ENCODE measurements around the gene IPPK. TPM values are rescaled to one million over a fixed set of nuclear protein-coding genes. Genes with fewer than 3 reads are reported as not detected.

Gene IPPK
- total RNA-seq, 2 experiments from 2014 or later: 12.5 to 15.8 TPM

- TF ChIP-seq, protein P1, sequence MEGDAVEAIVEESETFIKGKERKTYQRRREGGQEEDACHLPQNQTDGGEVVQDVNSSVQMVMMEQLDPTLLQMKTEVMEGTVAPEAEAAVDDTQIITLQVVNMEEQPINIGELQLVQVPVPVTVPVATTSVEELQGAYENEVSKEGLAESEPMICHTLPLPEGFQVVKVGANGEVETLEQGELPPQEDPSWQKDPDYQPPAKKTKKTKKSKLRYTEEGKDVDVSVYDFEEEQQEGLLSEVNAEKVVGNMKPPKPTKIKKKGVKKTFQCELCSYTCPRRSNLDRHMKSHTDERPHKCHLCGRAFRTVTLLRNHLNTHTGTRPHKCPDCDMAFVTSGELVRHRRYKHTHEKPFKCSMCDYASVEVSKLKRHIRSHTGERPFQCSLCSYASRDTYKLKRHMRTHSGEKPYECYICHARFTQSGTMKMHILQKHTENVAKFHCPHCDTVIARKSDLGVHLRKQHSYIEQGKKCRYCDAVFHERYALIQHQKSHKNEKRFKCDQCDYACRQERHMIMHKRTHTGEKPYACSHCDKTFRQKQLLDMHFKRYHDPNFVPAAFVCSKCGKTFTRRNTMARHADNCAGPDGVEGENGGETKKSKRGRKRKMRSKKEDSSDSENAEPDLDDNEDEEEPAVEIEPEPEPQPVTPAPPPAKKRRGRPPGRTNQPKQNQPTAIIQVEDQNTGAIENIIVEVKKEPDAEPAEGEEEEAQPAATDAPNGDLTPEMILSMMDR (IDR thresholded peaks at IDR 0.05): no peak
- Mint-ChIP-seq H3K9me3 (no peaks in the 10 kb centered on the region), H3K27me3 (no peaks in the 10 kb centered on the region), H3K36me3 (ENCODE audit: low read depth) (peaks cover 45% of the 10 kb centered on the region), H3K27ac (no peak overlapping the region), H3K4me1 (ENCODE audit: low read depth) (peaks cover 2% of the 10 kb centered on the region), H3K4me3 (no peak overlapping the region)
- POLR2A ChIA-PET: no interaction called here
- no peak for ATAC-seq
- intact Hi-C loops (cut with micrococcal nuclease): loop anchor here (10.0 kb wide), 1 partner anchor 314 kb away; the partner anchor contains the start of genes CENPP and NOL8
- DNase-seq: no peak
- CTCF ChIA-PET: no interaction called here
Measured at GRCh38 chr9:92638621-92639101, 31.3 kb downstream of the IPPK start.

- DNase-seq: no peak
- no peaks in the 10 kb centered on the region for H3K27me3 Mint-ChIP-seq
- peaks cover 2% of the 10 kb centered on the region for H3K4me1 Mint-ChIP-seq (ENCODE audit: low read depth)
- TF ChIP-seq, protein P1 (IDR thresholded peaks at IDR 0.05): no peak
- H3K27ac Mint-ChIP-seq: no peak overlapping the region
- no peaks in the 10 kb centered on the region for H3K9me3 Mint-ChIP-seq
- H3K4me3 Mint-ChIP-seq: no peak overlapping the region
- no peak for ATAC-seq
- intact Hi-C loops (cut with micrococcal nuclease): loop anchor here (10.0 kb wide), 1 partner anchor 313 kb away; the partner anchor contains the start of genes CENPP and NOL8
- ChIA-PET POLR2A (no interaction called here), CTCF (no interaction called here)
- peaks cover 41% of the 10 kb centered on the region for H3K36me3 Mint-ChIP-seq (ENCODE audit: low read depth)
Measured at GRCh38 chr9:92637886-92638620, 31.9 kb downstream of the IPPK start.

GRCh38 chr9:92637326-92637725, 32.6 kb downstream of the IPPK start:
- Mint-ChIP-seq H3K4me3 (no peak overlapping the region), H3K9me3 (no peaks in the 10 kb centered on the region), H3K27ac (no peak overlapping the region), H3K4me1 (ENCODE audit: low read depth) (peaks cover 5% of the 10 kb centered on the region), H3K27me3 (no peaks in the 10 kb centered on the region), H3K36me3 (ENCODE audit: low read depth) (peaks cover 38% of the 10 kb centered on the region)
- DNase-seq (no peak), ATAC-seq (no peak)
- ChIA-PET CTCF (no interaction called here), POLR2A (no interaction called here)
- TF ChIP-seq, protein P1 (IDR thresholded peaks at IDR 0.05): no peak
- intact Hi-C loops (cut with micrococcal nuclease): loop anchor here (10.0 kb wide), 1 partner anchor 313 kb away; the partner anchor contains the start of genes CENPP and NOL8

GRCh38 chr9:92636627-92637026, 33.3 kb downstream of the IPPK start:
- Mint-ChIP-seq H3K27ac (no peak overlapping the region), H3K4me1 (ENCODE audit: low read depth) (peaks cover 10% of the 10 kb centered on the region), H3K36me3 (ENCODE audit: low read depth) (peaks cover 43% of the 10 kb centered on the region), H3K9me3 (no peaks in the 10 kb centered on the region), H3K27me3 (no peaks in the 10 kb centered on the region), H3K4me3 (no peak overlapping the region)
- ATAC-seq (no peak), DNase-seq (no peak)
- POLR2A ChIA-PET: no interaction called here
- CTCF ChIA-PET: no interaction called here
- TF ChIP-seq, protein P1 (IDR thresholded peaks at IDR 0.05): no peak
- intact Hi-C loops (cut with micrococcal nuclease): loop anchor here (10.0 kb wide), 1 partner anchor 312 kb away; the partner anchor contains the start of genes CENPP and NOL8

- ATAC-seq (no peak), DNase-seq (no peak)
- H3K27me3 Mint-ChIP-seq: no peaks in the 10 kb centered on the region
- H3K36me3 Mint-ChIP-seq (ENCODE audit: low read depth): peaks cover 43% of the 10 kb centered on the region
- POLR2A ChIA-PET: interaction anchor here (0.6 kb wide), 1 partner anchor 403 kb away, joined by 3 read pairs; no protein-coding TSS in a partner anchor
- intact Hi-C loops (cut with micrococcal nuclease): loop anchor here (10.0 kb wide), 1 partner anchor 311 kb away; the partner anchor contains the start of genes CENPP and NOL8
- H3K4me1 Mint-ChIP-seq (ENCODE audit: low read depth): peaks cover 14% of the 10 kb centered on the region
- no peak overlapping the region for H3K27ac Mint-ChIP-seq
- CTCF ChIA-PET: no interaction called here
- H3K4me3 Mint-ChIP-seq: no peak overlapping the region
- TF ChIP-seq, protein P1 (IDR thresholded peaks at IDR 0.05): no peak
- H3K9me3 Mint-ChIP-seq: no peaks in the 10 kb centered on the region
Measured at GRCh38 chr9:92635760-92636159, 34.2 kb downstream of the IPPK start.

All from activated CD8-positive, alpha-beta T cell treated with anti-CD3 and anti-CD28 coated beads for 36 hours (primary cell).